ENCODE data around the gene MYH14. TPM values are rescaled to one million over a fixed set of nuclear protein-coding genes. Genes with fewer than 3 reads are reported as not detected.
"Not testable (repeated sequence)": the region's sequence is repeated elsewhere in the genome, so short reads cannot be mapped to it uniquely, and the experiment has no call there.

Gene MYH14
- total and polyA plus RNA-seq, 3 experiments from 2014 or later = not detected

DNA sequence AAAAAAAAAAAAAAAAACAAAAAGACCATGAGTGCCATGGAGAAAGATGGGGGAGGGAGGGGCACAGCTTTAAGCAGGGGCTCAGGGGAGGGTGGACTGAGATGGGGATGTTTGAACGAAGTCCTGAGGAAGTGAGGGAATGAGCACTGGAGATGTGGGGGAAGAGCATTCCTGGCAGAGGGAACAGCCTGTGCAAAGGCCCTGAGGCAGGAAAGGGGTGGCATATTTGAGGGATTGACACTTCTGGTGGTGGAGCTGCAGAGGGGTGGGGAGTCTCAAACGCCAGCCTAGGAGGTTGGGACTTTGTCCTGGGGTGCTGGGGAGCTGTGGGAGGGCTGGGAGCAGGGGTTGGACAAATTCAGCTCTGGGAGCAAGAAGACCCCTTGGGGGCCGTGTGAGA, 29.2 kb downstream of the MYH14 start:
- no peak overlapping the region for H3K27ac Mint-ChIP-seq
- H3K4me1 Mint-ChIP-seq = no peaks in the 10 kb centered on the region
- no peaks in the 10 kb centered on the region for H3K36me3 Mint-ChIP-seq
- peaks cover 3% of the 10 kb centered on the region for H3K27me3 ChIP-seq (ENCODE audit: insufficient read depth, low read length, poor library complexity, severe bottlenecking)
- ChIA-PET CTCF (no interaction called here), POLR2A (no interaction called here)
- H3K27ac ChIP-seq (ENCODE audit: low read depth, low read length) = no peak overlapping the region
- no peak overlapping the region for H3K4me3 ChIP-seq (ENCODE audit: low read length)
- H3K9me3 Mint-ChIP-seq = no peaks in the 10 kb centered on the region
- H3K27me3 Mint-ChIP-seq = peaks cover 4 to 24% of the 10 kb centered on the region in 2 donors
- no peaks in the 10 kb centered on the region for H3K36me3 ChIP-seq (ENCODE audit: insufficient read depth, low read length)
- no peak for DNase-seq
- no peaks in the 10 kb centered on the region for H3K9me3 ChIP-seq (ENCODE audit: low read length)
- no peak overlapping the region for H3K4me3 Mint-ChIP-seq
- H3K4me1 ChIP-seq (ENCODE audit: insufficient read depth, low read length) = no peaks in the 10 kb centered on the region

DNA sequence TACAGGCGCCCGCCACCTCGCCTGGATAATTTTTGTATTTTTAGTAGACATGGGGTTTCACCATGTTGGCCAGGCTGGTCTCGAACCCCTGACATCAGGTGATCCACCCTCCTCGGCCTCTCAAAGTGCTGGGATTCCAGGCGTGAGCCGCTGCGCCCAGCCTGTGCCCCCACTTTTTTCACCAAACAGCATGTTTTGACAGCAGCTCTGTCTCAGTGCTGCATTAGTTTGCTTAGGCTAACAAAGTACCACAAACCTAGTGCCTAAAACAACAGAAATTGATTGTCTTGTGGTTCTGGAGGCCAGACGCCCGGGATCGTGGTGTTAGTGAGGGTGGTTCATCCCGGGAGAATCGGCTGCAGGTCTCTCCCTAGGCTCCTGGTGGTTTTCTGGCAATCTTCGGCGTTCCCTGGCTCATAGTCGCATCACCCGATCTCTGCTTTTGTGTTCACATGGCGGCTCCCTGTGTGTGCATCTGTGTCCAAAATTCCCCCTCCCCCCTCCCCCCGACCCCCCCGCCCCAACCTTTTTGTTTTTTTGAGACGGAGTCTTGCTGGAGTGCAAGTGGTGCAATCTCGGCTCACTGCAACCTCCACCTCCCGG, 30.0 kb downstream of the MYH14 start:
- no peaks in the 10 kb centered on the region for H3K4me1 ChIP-seq (ENCODE audit: insufficient read depth, low read length)
- CTCF ChIA-PET = no interaction called here
- no peak overlapping the region for H3K27ac ChIP-seq (ENCODE audit: low read depth, low read length)
- no peaks in the 10 kb centered on the region for H3K27me3 ChIP-seq (ENCODE audit: insufficient read depth, low read length, poor library complexity, severe bottlenecking)
- DNase-seq = no peak
- Mint-ChIP-seq H3K4me1 (no peaks in the 10 kb centered on the region), H3K27ac (no peak overlapping the region), H3K9me3 (no peaks in the 10 kb centered on the region), H3K36me3 (no peaks in the 10 kb centered on the region), H3K27me3 (peaks cover 4 to 29% of the 10 kb centered on the region in 2 donors), H3K4me3 (no peak overlapping the region)
- H3K36me3 ChIP-seq (ENCODE audit: insufficient read depth, low read length) = no peaks in the 10 kb centered on the region
- H3K4me3 ChIP-seq (ENCODE audit: low read length) = no peak overlapping the region
- no peaks in the 10 kb centered on the region for H3K9me3 ChIP-seq (ENCODE audit: low read length)
- POLR2A ChIA-PET = no interaction called here

DNA sequence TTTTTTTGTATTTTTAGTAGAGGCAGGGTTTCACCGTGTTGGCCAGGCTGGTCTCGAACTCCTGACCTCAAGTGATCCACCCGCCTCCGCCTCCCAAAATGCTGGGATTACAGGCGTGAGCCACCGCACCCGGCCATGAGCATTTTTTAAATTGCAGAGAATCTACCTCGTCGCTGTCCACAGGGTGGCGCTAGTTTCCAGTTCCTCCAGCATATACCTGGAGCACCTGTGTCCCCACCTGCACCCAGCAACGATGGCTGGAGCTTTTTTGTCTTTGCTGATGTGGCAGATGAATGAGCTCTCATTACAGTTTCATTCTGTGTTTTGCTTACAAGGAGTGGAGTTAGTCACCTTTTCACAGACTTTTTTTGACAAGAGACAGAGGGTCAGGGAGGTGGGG, 34.1 kb downstream of the MYH14 start:
- H3K27ac ChIP-seq (ENCODE audit: low read depth, low read length); H3K9me3 ChIP-seq (ENCODE audit: low read length); DNase-seq; H3K9me3 Mint-ChIP-seq; CTCF ChIA-PET; POLR2A ChIA-PET; H3K36me3 ChIP-seq (ENCODE audit: insufficient read depth, low read length); H3K36me3 Mint-ChIP-seq; H3K4me1 Mint-ChIP-seq; H3K4me1 ChIP-seq (ENCODE audit: insufficient read depth, low read length); H3K4me3 ChIP-seq (ENCODE audit: low read length); H3K27me3 ChIP-seq (ENCODE audit: insufficient read depth, low read length, poor library complexity, severe bottlenecking); H3K4me3 Mint-ChIP-seq: not testable (repeated sequence)
- peaks cover 0 to 33% of the 10 kb centered on the region in 2 donors for H3K27me3 Mint-ChIP-seq
- H3K27ac Mint-ChIP-seq = peak overlapping the region in 1 of 8 donors; percentile 79

DNA sequence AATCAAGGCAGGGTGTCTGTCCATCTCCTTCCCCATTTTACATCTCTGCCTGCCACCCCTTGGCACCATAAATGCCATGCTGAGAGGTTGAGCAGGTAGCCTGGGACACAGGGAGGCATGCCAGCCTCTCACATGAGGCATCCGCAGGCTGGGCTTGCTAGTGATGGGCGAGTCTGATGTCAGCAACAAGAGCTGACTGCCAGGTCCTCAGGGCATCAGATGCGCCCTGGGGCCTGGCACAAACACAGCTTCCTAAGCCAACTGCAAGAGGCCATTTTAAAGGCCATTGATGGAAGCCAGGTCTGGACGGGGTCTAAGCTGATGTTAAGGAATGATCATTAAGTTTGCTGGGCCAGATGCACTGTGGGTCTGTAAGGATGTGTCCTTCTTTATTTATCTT, 34.6 kb downstream of the MYH14 start:
- Mint-ChIP-seq H3K4me3 (no peak overlapping the region), H3K9me3 (peaks cover 0 to 3% (median 2%) of the 10 kb centered on the region in 5 donors), H3K36me3 (no peaks in the 10 kb centered on the region), H3K27me3 (peaks cover 0 to 33% of the 10 kb centered on the region in 2 donors), H3K4me1 (no peaks in the 10 kb centered on the region), H3K27ac (no peak overlapping the region)
- no peak for DNase-seq
- Histone ChIP-seq H3K36me3 (ENCODE audit: insufficient read depth, low read length) (no peaks in the 10 kb centered on the region), H3K4me3 (ENCODE audit: low read length) (no peak overlapping the region), H3K27me3 (ENCODE audit: insufficient read depth, low read length, poor library complexity, severe bottlenecking) (no peaks in the 10 kb centered on the region), H3K27ac (ENCODE audit: low read depth, low read length) (no peak overlapping the region), H3K9me3 (ENCODE audit: low read length) (no peaks in the 10 kb centered on the region), H3K4me1 (ENCODE audit: insufficient read depth, low read length) (no peaks in the 10 kb centered on the region)
- ChIA-PET POLR2A (no interaction called here), CTCF (no interaction called here)

DNA sequence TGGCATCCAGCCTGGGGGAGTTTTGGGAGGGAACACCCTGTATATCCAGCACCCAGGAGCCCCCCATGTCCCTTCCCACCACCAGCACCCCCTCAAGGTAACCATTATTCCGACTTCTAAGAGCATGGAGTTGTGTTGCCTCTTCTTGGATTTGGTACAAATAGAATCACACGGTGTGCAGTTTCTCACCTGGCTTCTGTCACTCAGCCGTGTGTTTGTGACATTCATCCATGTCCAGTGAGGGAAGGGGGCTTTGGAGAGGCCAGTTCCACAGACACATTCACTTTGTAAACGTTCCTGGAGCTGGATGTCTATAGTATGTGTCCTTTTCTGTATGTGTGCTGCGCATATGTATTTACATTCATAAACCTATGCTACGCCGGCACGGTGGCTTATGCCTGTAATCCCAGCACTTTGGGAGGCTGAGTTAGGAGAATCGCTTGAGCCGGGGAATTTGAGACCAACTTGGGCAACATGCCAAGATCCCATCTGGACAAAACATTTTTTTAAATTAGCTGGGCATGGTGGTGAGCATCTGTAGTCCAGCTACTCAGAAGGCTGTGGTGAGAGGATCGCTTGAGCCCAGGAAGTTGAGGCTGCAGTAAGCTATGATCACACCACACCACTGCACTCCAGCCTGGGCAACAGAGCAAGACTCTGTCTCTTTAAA, 36.6 kb downstream of the MYH14 start:
- no peak for DNase-seq
- Mint-ChIP-seq H3K27me3 (peaks cover 4 to 33% of the 10 kb centered on the region in 2 donors), H3K4me1 (no peaks in the 10 kb centered on the region), H3K27ac (no peak overlapping the region), H3K36me3 (no peaks in the 10 kb centered on the region), H3K9me3 (peaks cover 0 to 3% (median 2%) of the 10 kb centered on the region in 5 donors), H3K4me3 (no peak overlapping the region)
- Histone ChIP-seq H3K4me3 (ENCODE audit: low read length) (no peak overlapping the region), H3K4me1 (ENCODE audit: insufficient read depth, low read length) (no peaks in the 10 kb centered on the region), H3K36me3 (ENCODE audit: insufficient read depth, low read length) (no peaks in the 10 kb centered on the region), H3K27ac (ENCODE audit: low read depth, low read length) (no peak overlapping the region), H3K27me3 (ENCODE audit: insufficient read depth, low read length, poor library complexity, severe bottlenecking) (no peaks in the 10 kb centered on the region), H3K9me3 (ENCODE audit: low read length) (no peaks in the 10 kb centered on the region)
- ChIA-PET CTCF (no interaction called here), POLR2A (interaction anchor here (0.6 kb wide), 1 partner anchor 74 kb away, joined by 3 read pairs; no protein-coding TSS in a partner anchor)

DNA sequence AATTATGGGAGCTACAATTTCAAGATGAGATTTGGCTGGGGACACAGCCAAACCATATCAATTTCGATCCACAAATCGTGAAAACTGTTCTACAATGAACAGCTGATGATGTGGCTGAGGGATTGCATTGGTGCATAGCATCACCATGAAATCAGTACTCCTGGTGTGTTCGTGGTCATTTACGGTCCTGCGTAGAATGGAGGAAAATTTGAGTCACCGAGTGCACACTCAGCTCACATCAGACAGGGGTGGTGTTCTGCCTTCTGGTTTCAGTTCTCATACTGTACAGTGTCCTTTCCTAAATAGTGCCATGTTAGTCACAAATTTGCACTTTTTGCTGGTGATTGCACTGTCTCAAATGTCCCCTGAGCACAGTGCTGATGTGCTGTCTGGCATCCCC, 39.2 kb downstream of the MYH14 start:
- POLR2A ChIA-PET = no interaction called here
- no peak for DNase-seq
- CTCF ChIA-PET = no interaction called here
- no peaks in the 10 kb centered on the region for H3K4me1 ChIP-seq (ENCODE audit: insufficient read depth, low read length)
- no peaks in the 10 kb centered on the region for H3K36me3 Mint-ChIP-seq
- no peaks in the 10 kb centered on the region for H3K9me3 ChIP-seq (ENCODE audit: low read length)
- H3K36me3 ChIP-seq (ENCODE audit: insufficient read depth, low read length) = no peaks in the 10 kb centered on the region
- H3K27me3 ChIP-seq (ENCODE audit: insufficient read depth, low read length, poor library complexity, severe bottlenecking) = no peaks in the 10 kb centered on the region
- H3K4me3 Mint-ChIP-seq = no peak overlapping the region
- H3K27me3 Mint-ChIP-seq = peaks cover 4 to 25% of the 10 kb centered on the region in 2 donors
- no peak overlapping the region for H3K27ac ChIP-seq (ENCODE audit: low read depth, low read length)
- H3K4me1 Mint-ChIP-seq = no peaks in the 10 kb centered on the region
- H3K9me3 Mint-ChIP-seq = peaks cover 0 to 3% (median 2%) of the 10 kb centered on the region in 5 donors
- no peak overlapping the region for H3K27ac Mint-ChIP-seq
- H3K4me3 ChIP-seq (ENCODE audit: low read length) = no peak overlapping the region

DNA sequence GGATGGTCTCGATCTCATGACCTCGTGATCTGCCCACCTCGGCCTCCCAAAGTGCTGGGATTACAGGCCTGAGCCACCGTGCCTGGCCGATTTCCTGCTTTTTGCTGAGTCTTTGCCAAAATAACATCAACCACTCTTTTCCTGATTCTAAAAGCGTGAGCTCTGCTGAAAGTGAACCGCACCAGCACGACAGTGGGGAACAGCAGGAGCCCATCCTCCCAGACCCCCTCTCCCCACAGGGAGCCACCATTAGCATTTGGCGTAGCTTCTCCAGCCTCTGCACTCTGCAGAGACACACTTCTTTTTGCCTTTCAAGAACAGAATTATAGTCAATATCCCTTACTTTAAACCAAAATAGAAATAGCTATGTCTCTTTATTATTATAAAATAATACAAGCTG, 41.3 kb downstream of the MYH14 start:
- H3K4me3 ChIP-seq (ENCODE audit: low read length) = no peak overlapping the region
- ChIA-PET CTCF (interaction anchor here (0.7 kb wide), 1 partner anchor 389 kb away, joined by 3 read pairs; no protein-coding TSS in a partner anchor), POLR2A (no interaction called here)
- Mint-ChIP-seq H3K27ac (no peak overlapping the region), H3K27me3 (peaks cover 12 to 20% of the 10 kb centered on the region in 2 donors), H3K4me3 (no peak overlapping the region), H3K4me1 (no peaks in the 10 kb centered on the region), H3K9me3 (peaks cover 0 to 5% (median 3%) of the 10 kb centered on the region in 5 donors), H3K36me3 (no peaks in the 10 kb centered on the region)
- no peaks in the 10 kb centered on the region for H3K27me3 ChIP-seq (ENCODE audit: insufficient read depth, low read length, poor library complexity, severe bottlenecking)
- no peak for DNase-seq
- no peaks in the 10 kb centered on the region for H3K9me3 ChIP-seq (ENCODE audit: low read length)
- no peaks in the 10 kb centered on the region for H3K4me1 ChIP-seq (ENCODE audit: insufficient read depth, low read length)
- H3K27ac ChIP-seq (ENCODE audit: low read depth, low read length) = no peak overlapping the region
- no peaks in the 10 kb centered on the region for H3K36me3 ChIP-seq (ENCODE audit: insufficient read depth, low read length)

DNA sequence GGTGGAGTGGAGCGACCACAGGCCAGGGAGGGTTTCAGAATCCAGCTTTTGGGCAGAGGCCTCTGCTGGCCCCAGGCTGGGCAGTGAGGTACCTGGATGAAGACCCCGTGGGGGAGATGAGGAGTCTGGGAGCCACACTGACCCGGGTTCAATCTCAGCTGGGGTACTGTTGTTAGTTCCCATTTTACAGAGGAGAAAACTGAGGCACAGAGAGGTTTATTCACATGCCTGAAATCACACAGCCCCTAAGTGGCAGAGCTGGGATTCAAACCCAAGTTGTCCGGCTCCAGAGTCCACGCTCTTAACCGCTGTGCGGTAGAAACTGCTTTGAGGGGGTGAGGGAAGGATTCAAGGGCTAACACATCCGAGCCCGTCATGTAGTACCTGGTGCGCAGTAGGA, 45.0 kb downstream of the MYH14 start:
- CTCF ChIA-PET = no interaction called here
- no peak overlapping the region for H3K27ac ChIP-seq (ENCODE audit: low read depth, low read length)
- no peak overlapping the region for H3K4me3 Mint-ChIP-seq
- no peak overlapping the region for H3K27ac Mint-ChIP-seq
- no peaks in the 10 kb centered on the region for H3K9me3 ChIP-seq (ENCODE audit: low read length)
- peaks cover 0 to 2% (median 0%) of the 10 kb centered on the region in 3 donors for H3K36me3 Mint-ChIP-seq
- no peak overlapping the region for H3K4me3 ChIP-seq (ENCODE audit: low read length)
- peaks cover 0 to 16% (median 15%) of the 10 kb centered on the region in 5 donors for H3K9me3 Mint-ChIP-seq
- H3K27me3 Mint-ChIP-seq = peaks cover 12 to 19% of the 10 kb centered on the region in 2 donors
- POLR2A ChIA-PET = no interaction called here
- DNase-seq = no peak
- H3K27me3 ChIP-seq (ENCODE audit: insufficient read depth, low read length, poor library complexity, severe bottlenecking) = no peaks in the 10 kb centered on the region
- no peaks in the 10 kb centered on the region for H3K36me3 ChIP-seq (ENCODE audit: insufficient read depth, low read length)
- no peaks in the 10 kb centered on the region for H3K4me1 ChIP-seq (ENCODE audit: insufficient read depth, low read length)
- H3K4me1 Mint-ChIP-seq = no peaks in the 10 kb centered on the region
